ENCODE data around the gene MILR1.

The MILR1 gene

GRCh38 chr17:64401941-64402340, 47.0 kb upstream of the MILR1 start:
- no peak for TF ChIP-seq TAF1 (IDR thresholded peaks at IDR 0.05; ENCODE audit: borderline replicate concordance, insufficient read depth, low read length)
- TF ChIP-seq POLR2AphosphoS5 (IDR thresholded peaks at IDR 0.05; ENCODE audit: low read depth, low read length) = no peak
- TF ChIP-seq FOXP2 (optimal IDR thresholded peaks at IDR 0.05; ENCODE audit: borderline replicate concordance, extremely low read depth, extremely low read length, insufficient read depth) = no peak
- TF ChIP-seq SIN3A (IDR thresholded peaks at IDR 0.05; ENCODE audit: borderline replicate concordance, insufficient read depth, low read length) = no peak
- TF ChIP-seq, protein P1, sequence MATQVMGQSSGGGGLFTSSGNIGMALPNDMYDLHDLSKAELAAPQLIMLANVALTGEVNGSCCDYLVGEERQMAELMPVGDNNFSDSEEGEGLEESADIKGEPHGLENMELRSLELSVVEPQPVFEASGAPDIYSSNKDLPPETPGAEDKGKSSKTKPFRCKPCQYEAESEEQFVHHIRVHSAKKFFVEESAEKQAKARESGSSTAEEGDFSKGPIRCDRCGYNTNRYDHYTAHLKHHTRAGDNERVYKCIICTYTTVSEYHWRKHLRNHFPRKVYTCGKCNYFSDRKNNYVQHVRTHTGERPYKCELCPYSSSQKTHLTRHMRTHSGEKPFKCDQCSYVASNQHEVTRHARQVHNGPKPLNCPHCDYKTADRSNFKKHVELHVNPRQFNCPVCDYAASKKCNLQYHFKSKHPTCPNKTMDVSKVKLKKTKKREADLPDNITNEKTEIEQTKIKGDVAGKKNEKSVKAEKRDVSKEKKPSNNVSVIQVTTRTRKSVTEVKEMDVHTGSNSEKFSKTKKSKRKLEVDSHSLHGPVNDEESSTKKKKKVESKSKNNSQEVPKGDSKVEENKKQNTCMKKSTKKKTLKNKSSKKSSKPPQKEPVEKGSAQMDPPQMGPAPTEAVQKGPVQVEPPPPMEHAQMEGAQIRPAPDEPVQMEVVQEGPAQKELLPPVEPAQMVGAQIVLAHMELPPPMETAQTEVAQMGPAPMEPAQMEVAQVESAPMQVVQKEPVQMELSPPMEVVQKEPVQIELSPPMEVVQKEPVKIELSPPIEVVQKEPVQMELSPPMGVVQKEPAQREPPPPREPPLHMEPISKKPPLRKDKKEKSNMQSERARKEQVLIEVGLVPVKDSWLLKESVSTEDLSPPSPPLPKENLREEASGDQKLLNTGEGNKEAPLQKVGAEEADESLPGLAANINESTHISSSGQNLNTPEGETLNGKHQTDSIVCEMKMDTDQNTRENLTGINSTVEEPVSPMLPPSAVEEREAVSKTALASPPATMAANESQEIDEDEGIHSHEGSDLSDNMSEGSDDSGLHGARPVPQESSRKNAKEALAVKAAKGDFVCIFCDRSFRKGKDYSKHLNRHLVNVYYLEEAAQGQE (IDR thresholded peaks at IDR 0.05; ENCODE audit: insufficient read depth in 1 of 2, low read depth in 2 of 2, low read length in 2 of 2) = no peak

- TF ChIP-seq FOXP2 (optimal IDR thresholded peaks at IDR 0.05; ENCODE audit: borderline replicate concordance, extremely low read depth, extremely low read length, insufficient read depth) = no peak
- TF ChIP-seq SIN3A (IDR thresholded peaks at IDR 0.05; ENCODE audit: borderline replicate concordance, insufficient read depth, low read length) = no peak
- TF ChIP-seq TAF1 (IDR thresholded peaks at IDR 0.05; ENCODE audit: borderline replicate concordance, insufficient read depth, low read length) = no peak
- TF ChIP-seq POLR2AphosphoS5 (IDR thresholded peaks at IDR 0.05; ENCODE audit: low read depth, low read length) = no peak
- TF ChIP-seq, protein P1 (IDR thresholded peaks at IDR 0.05; ENCODE audit: insufficient read depth in 1 of 2, low read depth in 2 of 2, low read length in 2 of 2) = no peak
Observed at GRCh38 chr17:64402469-64402868, 46.4 kb upstream of the MILR1 start.

- TF ChIP-seq TAF1 (IDR thresholded peaks at IDR 0.05; ENCODE audit: borderline replicate concordance, insufficient read depth, low read length) (no peak), FOXP2 (optimal IDR thresholded peaks at IDR 0.05; ENCODE audit: borderline replicate concordance, extremely low read depth, extremely low read length, insufficient read depth) (no peak), SIN3A (IDR thresholded peaks at IDR 0.05; ENCODE audit: borderline replicate concordance, insufficient read depth, low read length) (no peak), POLR2AphosphoS5 (IDR thresholded peaks at IDR 0.05; ENCODE audit: low read depth, low read length) (no peak)
- TF ChIP-seq, protein P1 (IDR thresholded peaks at IDR 0.05; ENCODE audit: insufficient read depth in 1 of 2, low read depth in 2 of 2, low read length in 2 of 2) = no peak
Observed at GRCh38 chr17:64403881-64404460, 44.9 kb upstream of the MILR1 start.

GRCh38 chr17:64406321-64407200, 42.4 kb upstream of the MILR1 start:
- TF ChIP-seq TAF1 (IDR thresholded peaks at IDR 0.05; ENCODE audit: borderline replicate concordance, insufficient read depth, low read length) (no peak), POLR2AphosphoS5 (IDR thresholded peaks at IDR 0.05; ENCODE audit: low read depth, low read length) (no peak), FOXP2 (optimal IDR thresholded peaks at IDR 0.05; ENCODE audit: borderline replicate concordance, extremely low read depth, extremely low read length, insufficient read depth) (no peak), SIN3A (IDR thresholded peaks at IDR 0.05; ENCODE audit: borderline replicate concordance, insufficient read depth, low read length) (no peak)
- TF ChIP-seq, protein P1 (IDR thresholded peaks at IDR 0.05; ENCODE audit: insufficient read depth in 1 of 2, low read depth in 2 of 2, low read length in 2 of 2) = no peak
